AML-193 (cell line): ENCODE results near the gene VPS72.

Experiments used
- DNase-seq, 2 experiments: peaks; one replicate each; lab custom pipeline; 2025; lab: John Stamatoyannopoulos, UW

VPS72 gene

DNA sequence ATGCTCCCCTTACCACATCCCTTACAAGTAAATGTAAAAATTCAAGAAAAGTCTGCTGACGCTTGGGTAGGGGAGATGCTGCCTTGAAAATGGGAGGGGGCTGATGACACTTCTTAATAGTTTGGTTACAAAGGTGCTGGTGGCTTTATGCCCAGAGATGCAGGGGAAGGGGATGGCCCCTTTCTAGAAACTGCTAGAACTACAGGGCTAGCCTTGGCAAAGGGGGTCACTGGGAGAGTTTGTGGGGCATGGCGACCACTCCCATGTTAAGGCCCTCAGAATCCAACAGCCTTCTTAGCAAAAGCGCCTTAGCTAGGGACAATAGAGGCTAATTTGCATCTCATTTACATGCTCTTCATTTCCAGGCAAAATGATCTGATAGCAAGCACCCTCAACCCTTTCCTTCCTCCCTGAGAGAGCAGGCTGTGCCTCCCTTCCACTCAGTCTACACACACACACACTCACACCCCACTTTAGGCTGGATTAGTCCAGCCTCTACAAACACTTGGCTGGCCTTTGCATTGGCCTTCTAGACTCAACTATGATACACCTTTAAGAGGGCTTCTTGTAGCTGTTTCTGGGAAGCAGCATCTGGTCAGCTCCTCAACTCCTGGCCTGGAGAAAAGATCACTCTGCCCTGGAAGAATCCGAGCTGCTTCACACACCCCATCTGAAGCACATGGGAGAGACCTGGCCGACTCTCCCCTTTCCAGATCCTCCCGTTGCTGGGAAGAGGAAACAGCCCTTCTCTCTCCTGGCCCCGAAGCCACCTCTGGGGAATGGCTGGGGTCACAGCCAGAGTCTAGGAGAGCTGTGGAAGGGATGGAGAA, 45.3 kb downstream of the VPS72 start:
- no peak for DNase-seq

DNA sequence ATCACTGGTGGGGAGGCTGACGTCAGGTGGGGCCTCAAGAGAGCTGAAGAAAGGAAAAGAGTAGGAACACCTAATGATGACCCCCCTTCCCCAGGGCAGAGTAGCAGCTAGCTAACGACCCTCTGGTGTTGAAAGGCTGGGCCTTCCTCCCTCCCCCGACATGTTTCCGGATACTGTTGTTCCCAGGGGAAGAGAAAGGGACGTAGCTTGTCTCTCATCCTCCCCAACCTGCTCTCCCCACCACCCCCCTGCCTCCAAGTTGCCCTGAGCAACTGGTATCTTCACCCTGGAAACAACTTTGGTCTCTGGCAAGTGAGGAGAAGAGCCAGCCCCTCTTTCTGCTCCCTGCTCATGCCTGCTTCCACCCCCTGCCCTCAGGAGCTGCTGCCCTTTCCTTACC, 46.0 kb downstream of the VPS72 start:
- no peak for DNase-seq

GRCh38 chr1:151143057-151143435, 47.0 kb downstream of the VPS72 start:
- no peak for DNase-seq

GRCh38 chr1:151142411-151143056, 47.5 kb downstream of the VPS72 start:
- no peak for DNase-seq

GRCh38 chr1:151137789-151138188, 52.2 kb downstream of the VPS72 start:
- no peak for DNase-seq

- DNase-seq: no peak
Measured at GRCh38 chr1:151135433-151136385, 54.3 kb downstream of the VPS72 start.

DNA sequence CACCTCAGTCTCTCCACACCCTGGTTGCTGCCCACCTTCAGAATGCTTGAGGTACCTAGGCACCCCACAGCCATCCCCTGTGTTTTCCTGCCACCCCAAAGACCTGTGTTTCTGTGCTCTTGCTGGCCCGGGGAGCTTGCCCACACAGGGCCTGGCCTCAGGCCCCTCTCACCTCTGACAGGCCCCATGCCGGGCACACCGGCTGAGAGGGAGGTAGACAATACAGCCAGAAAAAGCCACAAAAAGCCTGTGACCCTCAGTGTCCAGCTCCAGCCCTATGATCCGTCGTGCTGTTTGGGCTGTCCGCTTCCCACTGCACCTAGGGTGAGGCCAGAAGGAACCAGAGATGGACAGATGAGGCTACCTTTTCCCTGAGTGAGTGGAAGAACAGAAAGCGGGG, 55.0 kb downstream of the VPS72 start:
- DNase-seq: no peak

GRCh38 chr1:151134396-151134795, 55.6 kb downstream of the VPS72 start:
- no peak for DNase-seq

- no peak for DNase-seq
Measured at GRCh38 chr1:151133018-151133806, 56.8 kb downstream of the VPS72 start.

- no peak for DNase-seq
Measured at GRCh38 chr1:151132335-151133017, 57.5 kb downstream of the VPS72 start.

GRCh38 chr1:151131701-151132334, 58.2 kb downstream of the VPS72 start:
- DNase-seq: no peak

DNA sequence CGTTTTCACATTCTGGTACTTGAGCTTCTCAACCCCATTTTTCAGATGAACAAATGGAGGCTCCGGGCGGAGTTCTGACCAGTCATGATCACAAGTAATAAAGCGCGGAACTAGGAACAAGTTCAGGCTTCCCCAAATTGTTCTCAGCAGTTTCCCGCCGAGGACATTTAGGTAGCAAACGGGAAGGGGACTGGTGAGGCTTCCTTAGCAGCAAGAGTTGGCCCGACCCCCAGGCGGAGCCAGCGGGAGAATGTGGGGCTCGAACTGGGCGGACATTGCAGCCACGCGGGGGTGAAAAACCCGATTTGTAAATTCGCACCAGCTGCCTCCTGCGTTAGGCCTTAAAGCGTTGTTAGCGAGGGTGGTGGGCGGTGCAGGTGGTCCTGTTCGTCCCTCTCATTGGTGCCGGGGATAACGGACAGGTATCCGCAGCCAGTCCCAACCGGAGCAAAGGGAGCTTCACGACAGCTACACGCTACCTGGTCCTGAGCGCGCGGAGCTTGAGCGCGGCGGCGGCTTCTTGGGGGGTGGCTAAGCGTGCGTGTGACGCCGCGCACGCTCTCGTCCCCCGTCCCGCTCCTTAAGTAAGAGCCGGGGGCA, 58.9 kb downstream of the VPS72 start:
- no peak for DNase-seq

DNA sequence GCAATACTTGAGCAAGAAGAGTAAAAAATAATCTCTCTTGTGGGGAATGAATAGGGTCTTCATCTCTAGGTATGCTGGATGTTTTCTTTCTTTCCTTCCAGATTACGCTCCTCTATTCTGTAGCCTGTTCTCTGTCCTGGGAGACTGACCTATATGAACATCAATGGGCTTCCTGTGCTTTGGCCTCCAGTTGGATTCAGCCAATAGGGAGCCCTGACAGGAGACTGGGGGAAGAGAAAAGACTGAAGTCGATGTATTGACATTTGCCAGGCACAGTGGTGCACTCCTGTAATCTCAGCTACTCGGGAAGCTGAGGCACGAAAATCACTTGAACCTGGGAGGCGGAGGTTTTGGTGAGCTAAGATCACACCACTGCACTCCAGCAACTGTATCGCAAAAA, 61.2 kb downstream of the VPS72 start:
- DNase-seq: no peak
